ENCODE measurements around the gene RAB41. TPM values are rescaled to one million over a fixed set of nuclear protein-coding genes. Genes with fewer than 3 reads are reported as not detected.

The RAB41 gene
- total and polyA plus RNA-seq, 2 donors (not counting 1 experiment from before 2014, with no cell fraction given) = not detected

DNA sequence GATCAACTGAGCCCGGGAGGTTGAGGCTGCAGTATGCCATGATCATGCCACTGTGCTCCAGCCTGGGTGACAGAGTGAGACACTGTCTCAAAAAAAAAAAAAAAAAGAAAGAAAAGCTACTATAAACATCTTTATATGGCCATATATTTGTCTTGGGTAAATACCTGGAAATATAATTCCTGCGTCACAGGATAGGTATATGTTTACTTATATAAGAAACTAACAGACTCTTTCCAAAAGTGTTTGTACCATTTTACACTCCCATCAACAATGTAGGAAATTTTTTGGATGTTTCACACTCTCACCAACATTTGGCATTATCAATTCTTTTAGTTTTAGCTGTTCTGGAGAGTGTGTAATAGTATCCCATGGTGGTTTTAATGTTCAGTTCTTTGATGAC is 34.7 kb upstream of the RAB41 start:
- no peak for TF ChIP-seq EZH2 (IDR thresholded peaks at IDR 0.05; ENCODE audit: low read length, missing control alignments)
- H3K4me2 ChIP-seq (ENCODE audit: extremely low read depth, insufficient read depth, low read length) = no peak overlapping the region
- no peaks in the 10 kb centered on the region for H3K36me3 ChIP-seq (ENCODE audit: control insufficient read depth, insufficient read depth, low read length)
- no peak overlapping the region for H2AFZ ChIP-seq (ENCODE audit: low read length)
- H3K79me2 ChIP-seq (ENCODE audit: control insufficient read depth, insufficient read depth, low read length) = no peaks in the 10 kb centered on the region
- H3K4me3 ChIP-seq (replicated peaks in 1 of 4; ENCODE audit: control extremely low read depth in 1 of 4, insufficient read depth in 1 of 4, low read depth in 3 of 4, low read length in 4 of 4) = no peak overlapping the region
- no peak overlapping the region for H3K27ac ChIP-seq (ENCODE audit: insufficient read depth, low read length)
- no peak overlapping the region for H3K9ac ChIP-seq (ENCODE audit: insufficient read depth, low read length)
- no peak for DNase-seq (ENCODE audit: low read depth in 2 of 2)
- H4K20me1 ChIP-seq (ENCODE audit: control insufficient read depth, extremely low read depth, insufficient read depth, low read length) = no peaks in the 10 kb centered on the region
- H3K27me3 ChIP-seq (ENCODE audit: control insufficient read depth, insufficient read depth, low read length) = no peaks in the 10 kb centered on the region
- H3K4me1 ChIP-seq (ENCODE audit: control insufficient read depth, extremely low read depth, insufficient read depth, low read length) = no peaks in the 10 kb centered on the region
- no peaks in the 10 kb centered on the region for H3K9me3 ChIP-seq (ENCODE audit: control insufficient read depth, insufficient read depth, low read depth, low read length)

DNA sequence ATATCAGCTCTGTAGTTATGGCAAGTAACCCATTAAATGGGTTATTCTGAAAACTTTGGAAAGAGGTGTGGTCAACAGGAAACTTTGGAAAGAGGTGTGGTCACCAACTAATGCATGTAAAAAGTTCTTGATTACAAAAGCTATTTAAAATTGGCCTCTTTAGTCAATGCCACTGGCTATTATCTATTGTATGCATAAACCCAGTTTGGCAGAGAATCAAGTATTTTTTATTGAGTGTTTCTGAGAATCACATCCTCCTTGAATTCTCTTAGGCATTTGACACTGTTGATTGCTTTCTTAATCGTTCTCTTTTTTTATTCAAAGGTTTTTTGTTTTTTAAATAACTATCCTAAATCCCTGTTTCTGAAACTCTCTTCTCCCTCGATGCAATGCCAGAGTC is 29.5 kb upstream of the RAB41 start:
- Histone ChIP-seq H2AFZ (ENCODE audit: low read length) (no peak overlapping the region), H3K4me3 (replicated peaks in 1 of 4; ENCODE audit: control extremely low read depth in 1 of 4, insufficient read depth in 1 of 4, low read depth in 3 of 4, low read length in 4 of 4) (no peak overlapping the region), H3K27ac (ENCODE audit: insufficient read depth, low read length) (no peak overlapping the region), H3K9me3 (ENCODE audit: control insufficient read depth, insufficient read depth, low read depth, low read length) (no peaks in the 10 kb centered on the region), H3K36me3 (ENCODE audit: control insufficient read depth, insufficient read depth, low read length) (no peaks in the 10 kb centered on the region), H4K20me1 (ENCODE audit: control insufficient read depth, extremely low read depth, insufficient read depth, low read length) (no peaks in the 10 kb centered on the region), H3K9ac (ENCODE audit: insufficient read depth, low read length) (no peak overlapping the region), H3K79me2 (ENCODE audit: control insufficient read depth, insufficient read depth, low read length) (no peaks in the 10 kb centered on the region), H3K27me3 (ENCODE audit: control insufficient read depth, insufficient read depth, low read length) (no peaks in the 10 kb centered on the region), H3K4me2 (ENCODE audit: extremely low read depth, insufficient read depth, low read length) (no peak overlapping the region), H3K4me1 (ENCODE audit: control insufficient read depth, extremely low read depth, insufficient read depth, low read length) (no peaks in the 10 kb centered on the region)
- no peak for DNase-seq (ENCODE audit: low read depth in 2 of 2)
- no peak for TF ChIP-seq EZH2 (IDR thresholded peaks at IDR 0.05; ENCODE audit: low read length, missing control alignments)
- TF ChIP-seq, protein P1, sequence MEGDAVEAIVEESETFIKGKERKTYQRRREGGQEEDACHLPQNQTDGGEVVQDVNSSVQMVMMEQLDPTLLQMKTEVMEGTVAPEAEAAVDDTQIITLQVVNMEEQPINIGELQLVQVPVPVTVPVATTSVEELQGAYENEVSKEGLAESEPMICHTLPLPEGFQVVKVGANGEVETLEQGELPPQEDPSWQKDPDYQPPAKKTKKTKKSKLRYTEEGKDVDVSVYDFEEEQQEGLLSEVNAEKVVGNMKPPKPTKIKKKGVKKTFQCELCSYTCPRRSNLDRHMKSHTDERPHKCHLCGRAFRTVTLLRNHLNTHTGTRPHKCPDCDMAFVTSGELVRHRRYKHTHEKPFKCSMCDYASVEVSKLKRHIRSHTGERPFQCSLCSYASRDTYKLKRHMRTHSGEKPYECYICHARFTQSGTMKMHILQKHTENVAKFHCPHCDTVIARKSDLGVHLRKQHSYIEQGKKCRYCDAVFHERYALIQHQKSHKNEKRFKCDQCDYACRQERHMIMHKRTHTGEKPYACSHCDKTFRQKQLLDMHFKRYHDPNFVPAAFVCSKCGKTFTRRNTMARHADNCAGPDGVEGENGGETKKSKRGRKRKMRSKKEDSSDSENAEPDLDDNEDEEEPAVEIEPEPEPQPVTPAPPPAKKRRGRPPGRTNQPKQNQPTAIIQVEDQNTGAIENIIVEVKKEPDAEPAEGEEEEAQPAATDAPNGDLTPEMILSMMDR (conservative IDR thresholded peaks at IDR 0.05 in 1 of 2, IDR thresholded peaks at IDR 0.05 in 1 of 2; ENCODE audit: low read depth in 1 of 2, low read length in 2 of 2) = no peak

DNA sequence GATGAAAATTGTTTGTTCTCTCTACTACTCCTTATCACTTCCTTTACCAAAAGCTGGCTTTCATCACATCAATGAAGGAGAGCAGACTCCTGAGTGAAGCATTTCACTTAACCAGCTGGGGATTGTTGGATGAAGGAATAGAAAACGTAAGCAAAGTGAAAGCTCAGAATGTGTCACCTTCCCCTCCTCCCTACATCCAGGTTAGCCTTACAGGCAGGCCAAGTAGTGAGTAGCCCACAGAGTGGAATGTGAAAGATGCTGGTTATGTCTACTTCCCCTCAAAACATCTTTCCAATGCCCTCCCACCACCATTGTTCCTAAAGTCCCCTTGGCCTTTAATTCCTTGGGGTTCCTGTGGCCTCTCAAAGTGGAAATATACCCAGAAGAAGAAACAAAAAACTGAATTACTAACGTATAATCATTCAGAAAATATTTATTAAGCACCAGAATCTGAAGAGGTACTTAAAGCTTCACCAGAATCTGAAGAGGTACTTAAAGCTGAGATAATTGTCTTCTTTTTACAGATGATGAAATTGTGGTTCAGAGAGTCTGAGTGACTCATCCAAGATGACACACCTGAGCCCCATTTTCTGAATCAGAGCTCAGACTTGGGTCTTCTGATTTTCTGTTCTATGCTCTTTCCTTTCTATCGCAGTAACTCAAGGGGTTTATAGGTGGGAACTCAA is 28.5 kb upstream of the RAB41 start:
- Histone ChIP-seq H3K27ac (ENCODE audit: insufficient read depth, low read length) (no peak overlapping the region), H3K79me2 (ENCODE audit: control insufficient read depth, insufficient read depth, low read length) (no peaks in the 10 kb centered on the region), H3K4me3 (replicated peaks in 1 of 4; ENCODE audit: control extremely low read depth in 1 of 4, insufficient read depth in 1 of 4, low read depth in 3 of 4, low read length in 4 of 4) (no peak overlapping the region), H3K9me3 (ENCODE audit: control insufficient read depth, insufficient read depth, low read depth, low read length) (no peaks in the 10 kb centered on the region), H3K36me3 (ENCODE audit: control insufficient read depth, insufficient read depth, low read length) (no peaks in the 10 kb centered on the region), H3K4me2 (ENCODE audit: extremely low read depth, insufficient read depth, low read length) (no peak overlapping the region), H2AFZ (ENCODE audit: low read length) (no peak overlapping the region), H3K9ac (ENCODE audit: insufficient read depth, low read length) (no peak overlapping the region), H3K27me3 (ENCODE audit: control insufficient read depth, insufficient read depth, low read length) (no peaks in the 10 kb centered on the region), H4K20me1 (ENCODE audit: control insufficient read depth, extremely low read depth, insufficient read depth, low read length) (no peaks in the 10 kb centered on the region), H3K4me1 (ENCODE audit: control insufficient read depth, extremely low read depth, insufficient read depth, low read length) (no peaks in the 10 kb centered on the region)
- peak in 1 of 2 donors; percentile 39 for DNase-seq (ENCODE audit: low read depth in 2 of 2)
- TF ChIP-seq, protein P1 (conservative IDR thresholded peaks at IDR 0.05 in 1 of 2, IDR thresholded peaks at IDR 0.05 in 1 of 2; ENCODE audit: low read depth in 1 of 2, low read length in 2 of 2) = no peak
- no peak for TF ChIP-seq EZH2 (IDR thresholded peaks at IDR 0.05; ENCODE audit: low read length, missing control alignments)

Data from fibroblast of lung (primary cell).